ENCODE data around the gene LDLRAP1. TPM values are rescaled to one million over a fixed set of nuclear protein-coding genes. Genes with fewer than 3 reads are reported as not detected.

Gene LDLRAP1
- total RNA-seq, 1 experiment from 2014 or later, result 14.5 TPM

DNA sequence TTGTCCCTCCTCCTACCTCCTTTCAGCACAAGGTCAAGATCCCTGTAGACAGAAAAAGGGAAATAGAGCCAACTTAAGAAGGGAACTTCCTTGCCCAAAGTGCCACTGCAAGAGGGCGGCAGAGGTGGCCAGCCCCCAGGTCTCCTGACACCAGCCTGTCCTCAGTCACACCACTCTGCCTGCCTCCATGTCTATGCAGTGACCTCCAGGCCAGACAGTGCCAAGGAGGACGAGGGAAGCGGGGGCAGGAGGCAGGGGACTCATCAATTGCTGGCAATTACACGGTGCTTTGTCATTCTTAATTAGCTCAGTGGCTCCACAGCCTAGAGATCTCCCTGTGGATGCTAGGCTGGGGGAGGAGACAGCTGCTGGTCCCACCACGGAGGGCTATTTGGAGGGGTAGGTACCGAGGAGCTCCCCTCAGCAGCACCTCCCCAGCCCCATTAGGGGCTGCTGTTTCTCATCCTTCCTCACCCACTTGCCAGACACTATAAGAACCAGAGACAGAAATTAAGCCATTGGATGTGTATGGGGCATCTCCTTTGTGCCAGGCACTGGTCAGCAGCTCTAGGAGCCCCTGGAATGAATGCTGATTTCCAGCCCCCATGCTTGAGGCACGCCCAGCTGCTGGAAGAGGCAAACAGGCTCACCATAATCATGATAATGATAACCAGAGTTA lies 6.1 kb upstream of the LDLRAP1 start:
- Mint-ChIP-seq H3K9me3 (ENCODE audit: unreplicated experiment) (no peaks in the 10 kb centered on the region), H3K4me1 (ENCODE audit: low read depth, unreplicated experiment) (peaks cover 6% of the 10 kb centered on the region), H3K27ac (ENCODE audit: unreplicated experiment) (no peak overlapping the region), H3K4me3 (ENCODE audit: unreplicated experiment) (no peak overlapping the region), H3K36me3 (ENCODE audit: insufficient read depth, unreplicated experiment) (no peaks in the 10 kb centered on the region), H3K27me3 (ENCODE audit: insufficient read depth, unreplicated experiment) (no peaks in the 10 kb centered on the region)
- no peak for DNase-seq
- Histone ChIP-seq H3K36me3 (ENCODE audit: control insufficient read depth, insufficient read depth, low read length) (no peaks in the 10 kb centered on the region), H3K4me1 (peaks cover 7% of the 10 kb centered on the region), H3K4me3 (ENCODE audit: low read depth, low read length) (no peak overlapping the region), H3K9me3 (no peaks in the 10 kb centered on the region), H3K27me3 (replicated peaks; ENCODE audit: control insufficient read depth, insufficient read depth, low read length) (no peaks in the 10 kb centered on the region)
- TF ChIP-seq, protein P1, sequence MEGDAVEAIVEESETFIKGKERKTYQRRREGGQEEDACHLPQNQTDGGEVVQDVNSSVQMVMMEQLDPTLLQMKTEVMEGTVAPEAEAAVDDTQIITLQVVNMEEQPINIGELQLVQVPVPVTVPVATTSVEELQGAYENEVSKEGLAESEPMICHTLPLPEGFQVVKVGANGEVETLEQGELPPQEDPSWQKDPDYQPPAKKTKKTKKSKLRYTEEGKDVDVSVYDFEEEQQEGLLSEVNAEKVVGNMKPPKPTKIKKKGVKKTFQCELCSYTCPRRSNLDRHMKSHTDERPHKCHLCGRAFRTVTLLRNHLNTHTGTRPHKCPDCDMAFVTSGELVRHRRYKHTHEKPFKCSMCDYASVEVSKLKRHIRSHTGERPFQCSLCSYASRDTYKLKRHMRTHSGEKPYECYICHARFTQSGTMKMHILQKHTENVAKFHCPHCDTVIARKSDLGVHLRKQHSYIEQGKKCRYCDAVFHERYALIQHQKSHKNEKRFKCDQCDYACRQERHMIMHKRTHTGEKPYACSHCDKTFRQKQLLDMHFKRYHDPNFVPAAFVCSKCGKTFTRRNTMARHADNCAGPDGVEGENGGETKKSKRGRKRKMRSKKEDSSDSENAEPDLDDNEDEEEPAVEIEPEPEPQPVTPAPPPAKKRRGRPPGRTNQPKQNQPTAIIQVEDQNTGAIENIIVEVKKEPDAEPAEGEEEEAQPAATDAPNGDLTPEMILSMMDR (IDR thresholded peaks at IDR 0.05; ENCODE audit: insufficient read depth in 1 of 2, low read depth in 1 of 2, low read length in 1 of 2, severe bottlenecking in 1 of 2, unreplicated experiment in 1 of 2), result no peak
- POLR2A ChIA-PET, result no interaction called here
- CTCF ChIA-PET, result no interaction called here
- no TSS peak for BruUV-seq (replicated peaks)
- intact Hi-C loops (cut with micrococcal nuclease; ENCODE audit: unreplicated experiment), result no loop called here

DNA sequence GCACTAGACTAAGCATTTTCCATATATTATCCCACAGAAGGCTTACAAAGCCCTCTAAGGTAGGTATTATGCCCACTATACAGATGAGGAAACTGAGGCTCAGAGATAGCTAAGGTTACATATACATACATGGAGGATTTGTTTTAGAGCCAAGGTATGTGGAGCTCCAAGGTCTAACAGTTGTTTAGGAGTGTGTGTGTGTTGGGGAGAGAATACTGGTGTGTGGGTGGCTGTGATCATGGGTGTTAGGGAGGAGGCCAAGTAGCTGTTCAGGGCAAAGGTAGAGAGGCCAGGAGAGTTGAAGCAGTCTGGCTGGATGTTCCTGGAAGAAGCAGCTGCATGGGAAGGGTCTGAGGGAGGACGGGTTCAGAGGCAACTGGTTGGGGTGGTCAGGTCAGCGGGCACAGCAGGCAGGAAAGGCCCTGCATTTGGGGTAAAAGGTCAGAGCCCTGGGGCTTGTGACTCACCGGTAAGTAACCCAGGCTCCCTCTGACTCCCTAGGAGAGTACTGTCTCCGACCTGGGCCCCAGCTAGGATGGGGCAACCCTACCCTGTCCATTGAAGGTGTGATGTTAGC lies 5.1 kb upstream of the LDLRAP1 start:
- Mint-ChIP-seq H3K27ac (ENCODE audit: unreplicated experiment) (no peak overlapping the region), H3K4me1 (ENCODE audit: low read depth, unreplicated experiment) (peaks cover 6% of the 10 kb centered on the region), H3K4me3 (ENCODE audit: unreplicated experiment) (no peak overlapping the region), H3K36me3 (ENCODE audit: insufficient read depth, unreplicated experiment) (no peaks in the 10 kb centered on the region), H3K27me3 (ENCODE audit: insufficient read depth, unreplicated experiment) (no peaks in the 10 kb centered on the region), H3K9me3 (ENCODE audit: unreplicated experiment) (no peaks in the 10 kb centered on the region)
- no peaks in the 10 kb centered on the region for H3K36me3 ChIP-seq (ENCODE audit: control insufficient read depth, insufficient read depth, low read length)
- ChIA-PET POLR2A (interaction anchor here (0.6 kb wide), 2 partner anchors 22 to 337 kb away, joined by 3 to 8 read pairs; partner anchors contain the start of gene PAQR7), CTCF (no interaction called here)
- intact Hi-C loops (cut with micrococcal nuclease; ENCODE audit: unreplicated experiment), result no loop called here
- H3K27me3 ChIP-seq (replicated peaks; ENCODE audit: control insufficient read depth, insufficient read depth, low read length), result no peaks in the 10 kb centered on the region
- DNase-seq, result peak; percentile 41 to 54
- TF ChIP-seq, protein P1 (IDR thresholded peaks at IDR 0.05; ENCODE audit: insufficient read depth in 1 of 2, low read depth in 1 of 2, low read length in 1 of 2, severe bottlenecking in 1 of 2, unreplicated experiment in 1 of 2), result no peak
- H3K9me3 ChIP-seq, result no peaks in the 10 kb centered on the region
- H3K4me3 ChIP-seq (ENCODE audit: low read depth, low read length), result no peak overlapping the region
- peaks cover 7% of the 10 kb centered on the region for H3K4me1 ChIP-seq
- no TSS peak for BruUV-seq (replicated peaks)

DNA sequence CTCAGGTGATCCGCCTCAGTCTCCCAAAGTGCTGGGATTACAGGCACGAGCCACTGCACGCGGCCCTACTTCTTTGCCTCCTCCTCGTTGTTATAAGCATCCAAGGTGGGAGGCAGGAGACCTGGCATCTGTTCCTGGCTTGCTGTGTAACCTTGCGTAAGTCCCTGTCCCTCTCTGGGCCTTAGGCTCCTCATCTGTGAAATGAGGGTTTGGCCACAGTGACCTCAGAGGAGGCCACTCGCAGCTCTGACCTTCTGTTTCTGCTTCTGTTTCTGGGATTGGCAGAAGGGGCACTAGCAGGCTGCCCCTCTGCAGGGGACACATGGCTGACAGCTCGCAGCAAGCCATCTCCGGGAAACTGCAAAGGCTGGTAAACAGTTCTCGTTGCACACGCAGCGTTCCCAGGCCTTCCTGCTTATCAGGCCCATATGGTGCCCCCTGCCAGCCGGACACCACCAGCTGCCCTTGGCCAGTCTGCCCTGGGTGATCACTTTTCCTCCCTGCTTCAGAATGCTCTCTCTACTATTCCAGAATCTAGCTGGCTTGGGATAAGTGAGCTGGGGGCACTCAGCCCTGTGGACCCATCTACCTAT lies 2.6 kb upstream of the LDLRAP1 start:
- no peaks in the 10 kb centered on the region for H3K27me3 Mint-ChIP-seq (ENCODE audit: insufficient read depth, unreplicated experiment)
- no peak overlapping the region for H3K27ac Mint-ChIP-seq (ENCODE audit: unreplicated experiment)
- H3K9me3 Mint-ChIP-seq (ENCODE audit: unreplicated experiment), result no peaks in the 10 kb centered on the region

More for the DNA sequence above, 2.6 kb upstream of the LDLRAP1 start:
- Histone ChIP-seq H3K4me1 (peaks cover 7% of the 10 kb centered on the region), H3K27me3 (replicated peaks; ENCODE audit: control insufficient read depth, insufficient read depth, low read length) (no peaks in the 10 kb centered on the region), H3K9me3 (no peaks in the 10 kb centered on the region), H3K36me3 (ENCODE audit: control insufficient read depth, insufficient read depth, low read length) (no peaks in the 10 kb centered on the region; the same call in 1 of the 2 replicates), H3K4me3 (ENCODE audit: low read depth, low read length) (no peak overlapping the region)
- no peak overlapping the region for H3K4me3 Mint-ChIP-seq (ENCODE audit: unreplicated experiment)
- DNase-seq, result no peak
- no TSS peak for BruUV-seq (replicated peaks)
- TF ChIP-seq, protein P1 (IDR thresholded peaks at IDR 0.05; ENCODE audit: insufficient read depth in 1 of 2, low read depth in 1 of 2, low read length in 1 of 2, severe bottlenecking in 1 of 2, unreplicated experiment in 1 of 2), result no peak
- ChIA-PET CTCF (no interaction called here), POLR2A (no interaction called here)
- intact Hi-C loops (cut with micrococcal nuclease; ENCODE audit: unreplicated experiment), result no loop called here
- peaks cover 6% of the 10 kb centered on the region for H3K4me1 Mint-ChIP-seq (ENCODE audit: low read depth, unreplicated experiment)
- H3K36me3 Mint-ChIP-seq (ENCODE audit: insufficient read depth, unreplicated experiment), result peaks cover 5% of the 10 kb centered on the region

Data from Caco-2 (cell line).